ENCODE measurements around the gene SMIM35.

DNA sequence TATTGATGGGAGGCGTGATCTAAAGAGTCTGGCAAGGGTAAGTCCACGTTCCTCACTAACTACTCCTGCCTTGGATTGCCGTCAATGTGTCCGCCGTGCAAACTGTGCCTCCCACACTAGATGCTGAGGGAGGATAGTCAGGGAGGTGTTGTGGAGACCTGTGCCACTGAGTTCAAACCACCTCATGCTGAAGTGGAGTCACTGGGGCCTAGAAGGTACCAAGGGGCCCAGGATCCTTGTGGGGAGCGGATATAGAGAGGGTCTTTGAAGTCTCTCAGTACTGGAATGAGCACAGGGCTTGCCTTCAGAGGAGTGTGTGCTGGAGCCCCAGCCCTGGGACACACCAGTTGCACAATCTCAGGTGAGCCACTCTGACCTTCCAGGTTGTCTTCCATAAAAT is 37.0 kb downstream of the SMIM35 start:
- TF ChIP-seq CTCF (IDR thresholded peaks at IDR 0.05), result no peak
- no peak for TF ChIP-seq POLR2A (IDR thresholded peaks at IDR 0.05)
